GM21390 (cell line): ENCODE measurements around the gene ARHGAP23.
"Not testable (repeated sequence)": the region's sequence is repeated elsewhere in the genome, so short reads cannot be mapped to it uniquely, and the experiment has no call there.

ENCODE experiments used
- ATAC-seq: cut with Tn5 transposase; IDR thresholded peaks from one replicate; pipeline ENCODE4 v1.9.1; 2021; ENCODE audit not compliant: unreplicated experiment

The ARHGAP23 gene

GRCh38 chr17:38460716-38461630 lies 32.7 kb downstream of the ARHGAP23 start:
- no peak for ATAC-seq

GRCh38 chr17:38461683-38462082 lies 33.4 kb downstream of the ARHGAP23 start:
- no peak for ATAC-seq

GRCh38 chr17:38463451-38463858 lies 35.2 kb downstream of the ARHGAP23 start:
- ATAC-seq, result no peak

GRCh38 chr17:38464251-38464722 lies 36.0 kb downstream of the ARHGAP23 start:
- ATAC-seq, result no peak

DNA sequence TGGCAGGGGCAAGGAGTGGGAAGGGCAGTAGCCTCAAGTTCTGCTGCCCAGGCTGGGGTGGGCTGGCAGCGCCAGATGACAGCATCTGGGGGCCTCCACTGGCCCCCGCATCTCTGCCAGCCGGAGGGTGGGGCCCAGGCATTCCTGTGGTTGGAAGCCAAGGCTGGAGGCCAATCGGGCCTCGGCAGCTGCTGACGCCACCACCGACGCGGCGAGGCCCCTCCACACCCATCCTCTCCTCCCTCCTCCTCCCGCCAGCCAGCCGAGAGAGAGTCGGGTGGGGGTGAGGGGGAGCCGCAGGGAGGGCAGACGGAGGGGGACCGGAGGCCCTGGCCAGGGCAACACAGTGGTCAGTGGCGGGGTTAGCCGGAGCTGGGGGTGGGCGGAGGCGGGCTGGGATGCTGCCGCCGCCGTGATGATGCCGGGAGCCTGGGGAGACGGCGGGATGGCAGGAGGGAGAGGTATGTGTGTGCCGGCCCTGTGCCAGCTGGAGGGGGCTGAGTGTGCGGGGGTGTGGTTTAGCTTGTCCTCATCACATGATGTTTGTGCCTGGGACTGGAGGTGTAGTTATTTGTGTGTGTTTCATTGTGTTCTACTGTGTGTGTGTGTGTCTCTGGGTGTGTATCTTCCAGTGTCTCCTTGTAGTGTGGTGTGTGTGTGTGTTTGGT lies 36.6 kb downstream of the ARHGAP23 start:
- no peak for ATAC-seq

GRCh38 chr17:38465391-38466345 lies 37.4 kb downstream of the ARHGAP23 start:
- ATAC-seq, result no peak

DNA sequence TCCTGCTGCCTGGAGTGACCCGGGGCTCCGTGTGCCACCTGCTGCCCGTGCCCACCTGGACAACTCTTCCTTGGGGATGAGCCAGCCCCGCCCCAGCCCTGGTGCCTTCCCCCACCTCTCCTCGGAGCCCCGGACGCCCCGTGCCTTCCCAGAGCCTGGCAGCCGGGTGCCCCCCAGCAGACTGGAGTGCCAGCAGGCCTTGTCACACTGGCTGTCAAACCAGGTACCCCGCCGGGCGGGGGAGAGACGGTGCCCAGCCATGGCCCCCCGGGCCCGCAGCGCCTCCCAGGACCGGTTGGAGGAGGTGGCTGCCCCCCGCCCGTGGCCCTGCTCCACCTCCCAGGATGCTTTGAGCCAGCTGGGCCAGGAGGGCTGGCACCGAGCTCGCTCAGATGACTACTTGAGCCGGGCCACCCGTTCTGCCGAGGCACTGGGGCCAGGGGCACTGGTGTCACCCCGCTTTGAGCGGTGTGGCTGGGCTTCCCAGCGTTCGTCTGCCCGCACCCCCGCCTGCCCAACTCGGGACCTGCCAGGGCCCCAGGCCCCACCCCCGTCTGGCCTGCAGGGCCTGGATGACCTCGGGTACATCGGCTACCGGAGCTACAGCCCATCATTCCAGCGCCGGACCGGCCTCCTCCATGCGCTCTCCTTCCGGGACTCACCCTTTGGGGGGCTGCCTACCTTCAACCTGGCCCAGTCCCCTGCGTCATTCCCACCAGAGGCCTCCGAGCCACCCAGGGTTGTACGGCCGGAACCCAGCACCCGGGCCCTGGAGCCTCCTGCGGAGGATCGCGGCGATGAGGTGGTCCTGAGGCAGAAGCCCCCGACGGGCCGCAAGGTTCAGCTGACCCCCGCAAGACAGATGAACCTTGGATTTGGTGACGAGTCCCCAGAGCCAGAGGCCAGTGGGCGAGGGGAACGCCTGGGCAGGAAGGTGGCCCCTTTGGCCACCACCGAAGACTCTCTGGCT lies 38.4 kb downstream of the ARHGAP23 start:
- ATAC-seq, result no peak

DNA sequence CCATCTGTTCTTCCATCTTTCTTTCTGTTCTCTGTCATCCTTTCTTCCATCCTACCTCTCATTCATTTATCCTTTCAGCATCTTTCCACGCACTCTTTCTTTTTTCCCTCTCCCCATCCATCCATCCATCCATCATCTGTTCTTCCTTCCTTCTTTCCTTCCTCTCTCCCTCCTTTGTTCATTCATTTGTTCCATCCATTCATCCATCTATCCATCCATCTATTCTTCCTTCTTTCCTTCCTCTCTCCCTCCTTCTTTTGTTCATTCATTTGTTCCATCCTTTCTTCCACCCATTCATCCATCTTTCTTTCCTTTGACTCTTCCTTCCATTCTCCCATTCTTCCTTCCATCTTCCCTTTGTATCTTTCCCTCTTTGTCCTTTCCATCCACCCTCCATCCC lies 39.2 kb downstream of the ARHGAP23 start:
- no peak for ATAC-seq

GRCh38 chr17:38469875-38470274 lies 41.6 kb downstream of the ARHGAP23 start:
- no peak for ATAC-seq

DNA sequence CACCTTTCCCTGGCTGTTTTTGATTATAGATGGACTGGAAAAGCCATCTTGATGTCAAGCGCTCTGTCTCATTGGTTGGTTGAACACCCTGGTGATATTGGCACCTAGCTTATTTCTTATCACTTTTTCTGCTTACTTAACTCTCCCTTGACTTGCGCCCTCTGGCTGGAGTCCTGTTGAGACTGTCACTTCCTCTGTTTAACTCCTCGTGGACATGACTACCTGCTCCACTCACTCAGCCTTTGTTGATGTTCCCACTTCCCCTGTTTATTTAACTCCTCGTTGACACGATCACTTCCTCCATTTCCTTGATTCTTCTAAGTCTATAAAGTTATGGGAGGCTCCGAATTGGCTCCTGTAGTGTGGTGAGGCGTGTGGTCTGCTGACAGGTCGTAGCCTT lies 43.0 kb downstream of the ARHGAP23 start:
- not testable (repeated sequence) for ATAC-seq

DNA sequence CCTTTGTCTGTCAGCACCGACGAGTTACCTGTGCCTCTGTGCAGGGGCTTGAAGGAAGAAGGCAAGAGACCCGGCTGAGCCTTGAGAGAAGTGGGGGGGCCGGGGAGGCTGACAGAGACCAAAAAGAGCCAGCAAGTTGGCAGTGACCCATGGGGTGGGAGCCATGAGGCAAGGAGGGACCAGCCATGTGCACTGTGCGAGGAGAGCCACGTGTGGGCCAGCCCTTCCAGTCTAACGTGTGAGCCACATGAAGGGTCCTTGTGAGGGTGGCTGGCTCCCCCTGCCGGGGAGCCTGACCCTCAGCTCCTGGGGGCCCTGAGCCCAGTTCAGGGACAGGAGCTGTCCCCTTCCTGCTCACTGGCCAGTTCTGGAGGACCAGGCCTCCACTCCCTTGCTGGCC lies 46.4 kb downstream of the ARHGAP23 start:
- ATAC-seq, result not testable (repeated sequence)

GRCh38 chr17:38476549-38476948 lies 48.3 kb downstream of the ARHGAP23 start:
- ATAC-seq, result no peak

DNA sequence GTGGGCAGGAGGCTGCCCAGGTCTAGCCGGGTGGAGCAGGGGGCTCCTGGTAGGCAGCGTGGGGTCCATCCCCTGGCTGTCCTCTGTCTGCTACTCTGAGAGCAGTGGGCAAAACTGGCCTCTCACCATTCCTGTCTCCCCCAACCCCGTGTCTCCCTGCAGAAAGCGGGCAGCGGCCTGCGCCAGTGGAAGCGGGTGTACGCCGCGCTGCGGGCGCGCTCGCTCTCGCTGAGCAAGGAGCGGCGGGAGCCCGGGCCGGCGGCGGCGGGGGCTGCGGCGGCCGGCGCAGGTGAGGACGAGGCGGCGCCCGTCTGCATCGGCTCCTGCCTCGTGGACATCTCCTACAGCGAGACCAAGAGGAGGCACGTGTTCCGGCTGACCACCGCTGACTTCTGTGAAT lies 49.2 kb downstream of the ARHGAP23 start:
- ATAC-seq, result not testable (repeated sequence)

GRCh38 chr17:38477951-38478350 lies 49.7 kb downstream of the ARHGAP23 start:
- not testable (repeated sequence) for ATAC-seq

DNA sequence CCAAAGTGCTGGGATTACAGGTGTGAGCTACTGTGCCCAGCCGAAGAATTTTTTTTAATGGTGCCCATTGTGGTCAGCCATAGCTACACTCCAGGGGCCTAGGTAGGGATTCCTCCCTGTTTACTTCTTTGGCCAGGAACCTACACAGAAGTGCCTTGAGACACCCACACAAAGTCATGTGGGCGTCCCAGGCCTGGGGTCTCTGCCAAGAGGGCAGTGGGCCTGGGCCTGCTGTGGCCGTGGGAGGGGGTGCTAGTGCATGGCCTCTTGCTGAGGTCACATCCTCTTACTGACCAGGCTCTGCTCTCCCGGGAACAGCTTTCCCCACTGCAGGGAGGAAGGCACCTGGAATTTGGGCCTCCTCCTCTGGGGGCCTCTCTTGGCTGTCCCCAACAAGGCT lies 50.4 kb downstream of the ARHGAP23 start:
- not testable (repeated sequence) for ATAC-seq

GRCh38 chr17:38482039-38482699 lies 53.9 kb downstream of the ARHGAP23 start:
- not testable (repeated sequence) for ATAC-seq

GRCh38 chr17:38482700-38483043 lies 54.4 kb downstream of the ARHGAP23 start:
- not testable (repeated sequence) for ATAC-seq

- ATAC-seq, result not testable (repeated sequence)
Measured at GRCh38 chr17:38484242-38485145, 56.2 kb downstream of the ARHGAP23 start.
